Calu3 (cell line): ENCODE results near the gene RUBCN. TPM values are rescaled to one million over a fixed set of nuclear protein-coding genes. Genes with fewer than 3 reads are reported as not detected.
"Not testable (repeated sequence)": the region's sequence is repeated elsewhere in the genome, so short reads cannot be mapped to it uniquely, and the experiment has no call there.

ENCODE experiments used
- BruUV-seq: library from RNA; stranded (reverse); fragments of 400-500 nt; replicated peaks from 2 replicates; lab custom pipeline; 2021; lab: Mats Ljungman, UMichigan
- CTCF ChIA-PET: fragments of 300-600 bp; sonication (Branson Sonifier 250); formaldehyde crosslinking; loops from one replicate; lab custom pipeline; 2022; ENCODE audit warnings: antibody characterized with exemption; lab: Charles Lee
- DNase-seq: peaks from one replicate; pipeline ENCODE4 v3.0.0; 2022
- H3K27ac Mint-ChIP-seq: one replicate; pipeline ENCODE4 v1.8.0; 2022; ENCODE audit warnings: mixed read lengths; ENCODE audit not compliant: unreplicated experiment
- H3K27me3 Mint-ChIP-seq: one replicate; pipeline ENCODE4 v1.8.0; 2022; ENCODE audit warnings: mixed read lengths; ENCODE audit not compliant: unreplicated experiment
- H3K36me3 Mint-ChIP-seq: one replicate; pipeline ENCODE4 v1.8.0; 2022; ENCODE audit warnings: mild to moderate bottlenecking, moderate library complexity, mixed read lengths; ENCODE audit not compliant: insufficient read depth, unreplicated experiment
- H3K4me1 Mint-ChIP-seq: one replicate; pipeline ENCODE4 v1.8.0; 2022; ENCODE audit warnings: mild to moderate bottlenecking, low read depth, mixed read lengths; ENCODE audit not compliant: unreplicated experiment
- H3K4me3 Mint-ChIP-seq: one replicate; pipeline ENCODE4 v1.8.0; 2022; ENCODE audit warnings: mild to moderate bottlenecking, low read depth, moderate library complexity, mixed read lengths; ENCODE audit not compliant: unreplicated experiment
- H3K9me3 Mint-ChIP-seq: one replicate; pipeline ENCODE4 v1.8.0; 2022; ENCODE audit warnings: low read depth, mixed read lengths; ENCODE audit not compliant: unreplicated experiment
- intact Hi-C: fragments of 100-400 bp; cut with micrococcal nuclease; formaldehyde crosslinking; loops from one replicate; pipeline ENCODE4 v1.10.0; 2022; ENCODE audit not compliant: unreplicated experiment
- total RNA-seq: library from RNA; stranded (reverse); gene quantifications from 2 replicates; pipeline ENCODE4 v1.2.3, GENCODE V29; 2022

The RUBCN gene
- total RNA-seq, 1 experiment from 2014 or later = 22.9 TPM

GRCh38 chr3:197656960-197657359 is 79.7 kb downstream of the RUBCN start:
- CTCF ChIA-PET, H3K4me3 Mint-ChIP-seq: not testable (repeated sequence)

GRCh38 chr3:197656129-197656528 is 80.6 kb downstream of the RUBCN start:
- H3K4me1 Mint-ChIP-seq, H3K27ac Mint-ChIP-seq, intact Hi-C loops, BruUV-seq, CTCF ChIA-PET, DNase-seq, H3K36me3 Mint-ChIP-seq, H3K9me3 Mint-ChIP-seq, H3K27me3 Mint-ChIP-seq: not testable (repeated sequence)
- H3K4me3 Mint-ChIP-seq = peak overlapping the region; percentile 56

More at GRCh38 chr3:197656960-197657359, 79.7 kb downstream of the RUBCN start:
- H3K9me3 Mint-ChIP-seq, DNase-seq, intact Hi-C loops, BruUV-seq, H3K4me1 Mint-ChIP-seq, H3K36me3 Mint-ChIP-seq, H3K27ac Mint-ChIP-seq, H3K27me3 Mint-ChIP-seq: not testable (repeated sequence)

DNA sequence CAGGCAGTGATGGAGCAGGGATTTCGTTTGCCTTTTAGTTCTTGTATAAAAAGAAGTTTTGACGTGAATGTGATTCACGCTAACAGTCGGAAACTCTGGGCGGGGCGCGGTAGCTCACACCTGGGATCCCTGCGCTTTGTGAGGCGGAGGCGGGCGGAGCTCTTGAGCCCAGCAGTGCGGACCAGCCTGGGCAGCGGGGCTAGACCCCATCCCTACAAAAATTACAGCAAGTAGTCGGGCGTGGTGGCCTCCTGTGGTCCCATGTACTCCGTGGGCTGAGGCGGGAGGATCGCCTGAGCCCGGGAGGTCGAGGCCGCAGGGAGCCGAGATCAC is 81.7 kb downstream of the RUBCN start:
- H3K36me3 Mint-ChIP-seq, DNase-seq, BruUV-seq, H3K9me3 Mint-ChIP-seq, H3K4me3 Mint-ChIP-seq, CTCF ChIA-PET, intact Hi-C loops, H3K27me3 Mint-ChIP-seq, H3K27ac Mint-ChIP-seq, H3K4me1 Mint-ChIP-seq: not testable (repeated sequence)

DNA sequence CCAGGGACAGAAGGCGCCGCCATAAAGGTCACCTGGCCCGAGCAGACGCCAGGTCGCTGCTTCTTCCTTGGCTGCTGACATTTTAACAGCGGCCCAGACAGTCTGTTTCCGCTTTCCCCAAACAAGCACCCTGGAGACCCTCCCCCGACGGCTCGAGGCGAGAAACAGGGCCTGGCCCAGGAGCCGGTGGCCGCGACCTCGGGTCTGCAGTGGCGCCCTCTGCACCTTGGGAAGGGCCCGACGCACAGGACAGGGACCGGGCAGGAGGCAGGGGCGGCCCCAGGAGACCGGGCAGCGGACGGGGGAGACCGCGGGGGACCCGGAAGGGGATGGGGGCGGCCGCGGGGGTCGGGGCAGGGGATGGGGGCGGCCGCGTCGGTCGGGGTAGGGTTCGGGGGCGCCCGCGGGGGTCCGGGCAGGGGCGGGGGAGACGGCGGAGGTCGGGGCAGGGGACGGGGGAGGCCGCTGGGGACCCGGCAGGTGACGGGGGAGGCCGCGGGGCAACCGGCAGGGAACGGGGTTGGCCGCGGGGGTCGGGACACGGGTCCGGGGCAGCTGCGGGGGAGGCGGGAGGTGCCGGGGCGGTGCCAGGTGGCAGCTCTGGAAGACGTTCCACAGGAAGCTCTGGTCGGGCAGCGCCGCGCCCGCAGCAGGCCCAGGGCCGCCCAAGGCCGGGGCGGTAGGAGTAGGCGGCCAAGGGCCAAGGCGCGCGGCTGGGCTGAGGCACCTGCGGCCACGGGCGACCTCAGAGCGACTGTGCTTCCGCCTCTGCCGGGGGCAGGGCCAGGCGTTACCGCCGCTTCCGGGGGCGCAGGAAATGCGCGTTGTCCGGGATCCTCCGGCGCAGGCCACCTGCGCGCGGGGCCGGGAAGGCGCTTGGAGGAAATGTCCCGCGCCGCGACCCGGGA is 82.4 kb downstream of the RUBCN start:
- H3K9me3 Mint-ChIP-seq, BruUV-seq, intact Hi-C loops, H3K27ac Mint-ChIP-seq, H3K36me3 Mint-ChIP-seq, CTCF ChIA-PET, H3K4me1 Mint-ChIP-seq, H3K27me3 Mint-ChIP-seq: not testable (repeated sequence)
- peak overlapping the region; percentile 47 for H3K4me3 Mint-ChIP-seq
- peak; percentile 35 for DNase-seq

GRCh38 chr3:197652860-197653259 is 83.8 kb downstream of the RUBCN start:
- H3K9me3 Mint-ChIP-seq, CTCF ChIA-PET, H3K27me3 Mint-ChIP-seq, intact Hi-C loops, H3K4me1 Mint-ChIP-seq, H3K36me3 Mint-ChIP-seq, DNase-seq, H3K27ac Mint-ChIP-seq, BruUV-seq: not testable (repeated sequence)
- H3K4me3 Mint-ChIP-seq = peak overlapping the region; percentile 43

DNA sequence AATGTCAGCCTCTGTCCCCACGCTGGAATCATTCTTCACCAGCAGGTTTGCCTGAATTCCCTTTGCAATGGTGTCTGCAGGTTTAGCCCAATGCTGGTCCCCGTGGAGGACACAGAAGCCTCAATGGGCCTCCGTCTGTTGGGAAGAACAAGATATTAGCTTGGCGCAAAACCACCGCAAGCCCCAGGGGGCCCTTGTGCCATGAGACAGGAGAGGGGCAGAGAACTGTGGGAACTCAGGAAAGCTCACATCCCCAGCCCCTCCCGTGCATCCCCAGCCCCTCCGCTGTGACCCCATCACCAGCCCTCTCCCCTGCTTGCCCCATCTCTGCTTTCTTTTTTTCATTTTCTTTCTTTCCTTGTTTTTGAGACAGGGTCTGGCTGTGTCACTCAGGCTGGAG is 89.1 kb downstream of the RUBCN start:
- H3K27me3 Mint-ChIP-seq, H3K9me3 Mint-ChIP-seq, H3K27ac Mint-ChIP-seq, DNase-seq, BruUV-seq, intact Hi-C loops, H3K4me3 Mint-ChIP-seq, H3K4me1 Mint-ChIP-seq, CTCF ChIA-PET: not testable (repeated sequence)
- peaks cover 12% of the 10 kb centered on the region for H3K36me3 Mint-ChIP-seq

GRCh38 chr3:197647191-197647590 is 89.5 kb downstream of the RUBCN start:
- H3K4me1 Mint-ChIP-seq, CTCF ChIA-PET, BruUV-seq, H3K27ac Mint-ChIP-seq, H3K4me3 Mint-ChIP-seq, DNase-seq, H3K9me3 Mint-ChIP-seq, H3K27me3 Mint-ChIP-seq, intact Hi-C loops: not testable (repeated sequence)
- peaks cover 12% of the 10 kb centered on the region for H3K36me3 Mint-ChIP-seq

- H3K27me3 Mint-ChIP-seq, H3K4me1 Mint-ChIP-seq, CTCF ChIA-PET, BruUV-seq, H3K4me3 Mint-ChIP-seq, intact Hi-C loops, DNase-seq, H3K9me3 Mint-ChIP-seq, H3K27ac Mint-ChIP-seq: not testable (repeated sequence)
- H3K36me3 Mint-ChIP-seq = peaks cover 12% of the 10 kb centered on the region
Measured at GRCh38 chr3:197646294-197646693, 90.4 kb downstream of the RUBCN start.

DNA sequence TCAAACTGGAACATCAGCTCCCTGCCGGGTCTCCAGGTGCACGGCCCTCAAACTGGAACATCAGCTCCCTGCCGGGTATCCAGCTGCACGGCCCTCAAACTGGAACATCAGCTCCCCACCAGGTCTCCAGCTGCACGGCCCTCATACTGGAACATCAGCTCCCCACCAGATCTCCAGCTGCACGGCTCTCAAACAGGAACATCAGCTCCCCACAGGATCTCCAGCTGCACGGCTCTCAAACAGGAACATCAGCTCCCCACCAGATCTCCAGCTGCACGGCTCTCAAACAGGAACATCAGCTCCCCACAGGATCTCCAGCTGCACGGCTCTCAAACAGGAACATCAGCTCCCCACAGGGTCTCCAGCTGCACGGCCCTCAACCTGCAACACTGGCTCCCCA is 99.1 kb downstream of the RUBCN start:
- CTCF ChIA-PET, H3K27me3 Mint-ChIP-seq, H3K4me3 Mint-ChIP-seq, H3K36me3 Mint-ChIP-seq, H3K27ac Mint-ChIP-seq, intact Hi-C loops, BruUV-seq, H3K4me1 Mint-ChIP-seq, DNase-seq: not testable (repeated sequence)
- H3K9me3 Mint-ChIP-seq = peaks cover 11% of the 10 kb centered on the region

GRCh38 chr3:197631989-197632388 is 104.7 kb downstream of the RUBCN start:
- H3K27me3 Mint-ChIP-seq, DNase-seq, H3K4me1 Mint-ChIP-seq, intact Hi-C loops, BruUV-seq, CTCF ChIA-PET, H3K9me3 Mint-ChIP-seq, H3K4me3 Mint-ChIP-seq, H3K27ac Mint-ChIP-seq: not testable (repeated sequence)
- H3K36me3 Mint-ChIP-seq = peaks cover 13% of the 10 kb centered on the region
